Lower lobe of right lung (tissue), 2 donors: ENCODE data around the gene ELOVL7. TPM values are rescaled to one million over a fixed set of nuclear protein-coding genes. Genes with fewer than 3 reads are reported as not detected.

Source experiments
- ATAC-seq, 2 donors: fragments of 200-7000 bp; cut with Tn5 transposase; one replicate each; pipeline ENCODE4 v1.9.1; 2020 to 2022; ENCODE audit warnings: mild to moderate bottlenecking in 2 of 2, moderate library complexity in 2 of 2
- DNase-seq: peaks from one replicate; pipeline ENCODE4 v3.0.0-alpha.2; 2020
- H3K27ac ChIP-seq: fragments of 200-600 bp; one replicate; pipeline ENCODE4 v1.8.0; 2022
- H3K27me3 ChIP-seq: fragments of 200-600 bp; one replicate; pipeline ENCODE4 v1.8.0; 2022; ENCODE audit warnings: low read depth
- H3K36me3 ChIP-seq: fragments of 200-600 bp; one replicate; pipeline ENCODE4 v1.8.0; 2022; ENCODE audit warnings: mild to moderate bottlenecking
- H3K4me1 ChIP-seq: fragments of 200-600 bp; one replicate; pipeline ENCODE4 v1.8.0; 2022
- H3K4me3 ChIP-seq: fragments of 200-600 bp; one replicate; pipeline ENCODE4 v1.8.0; 2022; ENCODE audit warnings: mild to moderate bottlenecking
- H3K9me3 ChIP-seq: fragments of 200-600 bp; one replicate; pipeline ENCODE4 v1.8.0; 2022
- CTCF ChIP-seq: fragments of 200-600 bp; IDR thresholded peaks from one replicate; pipeline ENCODE4 v1.8.0; 2022; ENCODE audit warnings: antibody characterized with exemption, mild to moderate bottlenecking
- intact Hi-C: fragments of 100-400 bp; cut with DNase I; formaldehyde crosslinking; loops from one replicate; pipeline ENCODE4 v1.11.0; 2022
- total RNA-seq: library from RNA; stranded (reverse); fragmentation: NEBNext Ultra II Directional; extraction: Animal tissue kit (Norgen Biotek cat#: 25700); gene quantifications from one replicate; pipeline ENCODE4 v1.2.1, GENCODE V29; 2021
- donor health status: DM: no; HTN: yes; CAD: no; lungs with severe emphysema.

ELOVL7 gene
- total RNA-seq, 1 donor from 2014 or later = 5.8 TPM

GRCh38 chr5:60843386-60843935 is 608 bp downstream of the ELOVL7 start:
- DNase-seq = no peak

GRCh38 chr5:60842871-60843385 is 1.1 kb downstream of the ELOVL7 start:
- H3K9me3 ChIP-seq = no peaks in the 10 kb centered on the region
- ATAC-seq = peak; percentile 37 to 48
- H3K4me1 ChIP-seq = peaks cover 20% of the 10 kb centered on the region
- peak overlapping the region; percentile 70 for H3K4me3 ChIP-seq
- peaks cover 33% of the 10 kb centered on the region for H3K27me3 ChIP-seq
- no peaks in the 10 kb centered on the region for H3K36me3 ChIP-seq
- intact Hi-C loops = no loop called here
- H3K27ac ChIP-seq = no peak overlapping the region
- DNase-seq = no peak
- TF ChIP-seq CTCF = no peak

More at GRCh38 chr5:60843386-60843935, 608 bp downstream of the ELOVL7 start:
- no peak for TF ChIP-seq CTCF
- H3K4me3 ChIP-seq = peak overlapping the region; percentile 70
- H3K9me3 ChIP-seq = no peaks in the 10 kb centered on the region
- intact Hi-C loops = no loop called here
- peak overlapping the region; percentile 46 for H3K27ac ChIP-seq
- peaks cover 20% of the 10 kb centered on the region for H3K4me1 ChIP-seq
- H3K36me3 ChIP-seq = no peaks in the 10 kb centered on the region
- H3K27me3 ChIP-seq = peaks cover 33% of the 10 kb centered on the region
- ATAC-seq = peak; percentile 64 to 69

DNA sequence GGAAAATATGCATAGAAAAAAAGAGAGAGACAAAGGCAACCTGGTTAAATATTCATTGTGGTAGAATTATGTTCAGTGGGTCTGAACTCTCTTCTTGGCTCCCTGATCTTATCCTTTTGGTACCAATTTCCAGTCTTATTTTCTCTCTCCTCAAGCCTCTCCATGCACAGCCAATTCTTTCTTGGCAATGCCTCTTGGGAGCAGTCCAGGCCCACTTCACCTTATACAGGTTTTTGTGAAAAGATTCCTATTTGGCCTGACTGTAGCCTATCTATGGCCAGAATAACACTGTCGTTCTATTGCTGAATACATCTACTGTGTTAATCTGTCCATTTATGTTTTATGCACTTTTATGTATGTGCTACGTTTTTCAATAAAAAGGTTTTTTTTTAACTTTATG is 2.7 kb downstream of the ELOVL7 start:
- no peak for TF ChIP-seq CTCF
- DNase-seq (no peak), ATAC-seq (no peak)
- Histone ChIP-seq H3K36me3 (no peaks in the 10 kb centered on the region), H3K4me1 (peaks cover 20% of the 10 kb centered on the region), H3K27me3 (peaks cover 33% of the 10 kb centered on the region), H3K27ac (no peak overlapping the region), H3K9me3 (no peaks in the 10 kb centered on the region), H3K4me3 (no peak overlapping the region)
- intact Hi-C loops = no loop called here

DNA sequence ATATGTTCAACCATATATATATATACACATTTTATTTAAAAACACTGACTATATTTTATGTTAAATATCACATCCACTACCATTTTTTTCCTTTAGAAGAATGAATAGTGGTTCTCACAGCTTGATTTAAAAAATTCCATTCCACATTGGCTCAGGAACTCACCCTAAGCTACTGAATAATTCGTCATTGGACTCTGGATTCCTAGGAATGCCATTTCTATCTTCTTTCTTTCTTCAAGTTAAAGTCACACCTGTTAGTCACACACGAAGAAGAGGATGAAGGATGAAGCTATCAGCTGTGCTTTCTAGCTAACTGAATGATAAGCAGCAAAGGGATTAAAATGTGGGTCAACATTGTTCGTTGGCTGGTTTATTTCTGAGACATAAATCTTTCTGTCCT is 7.9 kb downstream of the ELOVL7 start:
- Histone ChIP-seq H3K4me3 (no peak overlapping the region), H3K9me3 (no peaks in the 10 kb centered on the region), H3K27ac (no peak overlapping the region), H3K27me3 (peaks cover 6% of the 10 kb centered on the region), H3K4me1 (no peaks in the 10 kb centered on the region), H3K36me3 (no peaks in the 10 kb centered on the region)
- intact Hi-C loops = no loop called here
- DNase-seq = no peak
- TF ChIP-seq CTCF = no peak
- no peak for ATAC-seq

- H3K36me3 ChIP-seq = no peaks in the 10 kb centered on the region
- no peak for DNase-seq
- no peaks in the 10 kb centered on the region for H3K4me1 ChIP-seq
- no peaks in the 10 kb centered on the region for H3K9me3 ChIP-seq
- H3K27me3 ChIP-seq = peaks cover 6% of the 10 kb centered on the region
- no peak overlapping the region for H3K4me3 ChIP-seq
- TF ChIP-seq CTCF = no peak
- intact Hi-C loops = no loop called here
- ATAC-seq = no peak
- H3K27ac ChIP-seq = no peak overlapping the region
Observed at GRCh38 chr5:60835554-60835953, 8.5 kb downstream of the ELOVL7 start.
